HG02623 (cell line): ENCODE data around the gene TRPM4.
"Not testable (repeated sequence)": the region's sequence is repeated elsewhere in the genome, so short reads cannot be mapped to it uniquely, and the experiment has no call there.

ENCODE experiments used
- ATAC-seq: cut with Tn5 transposase; IDR thresholded peaks from one replicate; pipeline ENCODE4 v1.9.1; 2021; ENCODE audit warnings: moderate library complexity; ENCODE audit not compliant: unreplicated experiment

TRPM4 gene

DNA sequence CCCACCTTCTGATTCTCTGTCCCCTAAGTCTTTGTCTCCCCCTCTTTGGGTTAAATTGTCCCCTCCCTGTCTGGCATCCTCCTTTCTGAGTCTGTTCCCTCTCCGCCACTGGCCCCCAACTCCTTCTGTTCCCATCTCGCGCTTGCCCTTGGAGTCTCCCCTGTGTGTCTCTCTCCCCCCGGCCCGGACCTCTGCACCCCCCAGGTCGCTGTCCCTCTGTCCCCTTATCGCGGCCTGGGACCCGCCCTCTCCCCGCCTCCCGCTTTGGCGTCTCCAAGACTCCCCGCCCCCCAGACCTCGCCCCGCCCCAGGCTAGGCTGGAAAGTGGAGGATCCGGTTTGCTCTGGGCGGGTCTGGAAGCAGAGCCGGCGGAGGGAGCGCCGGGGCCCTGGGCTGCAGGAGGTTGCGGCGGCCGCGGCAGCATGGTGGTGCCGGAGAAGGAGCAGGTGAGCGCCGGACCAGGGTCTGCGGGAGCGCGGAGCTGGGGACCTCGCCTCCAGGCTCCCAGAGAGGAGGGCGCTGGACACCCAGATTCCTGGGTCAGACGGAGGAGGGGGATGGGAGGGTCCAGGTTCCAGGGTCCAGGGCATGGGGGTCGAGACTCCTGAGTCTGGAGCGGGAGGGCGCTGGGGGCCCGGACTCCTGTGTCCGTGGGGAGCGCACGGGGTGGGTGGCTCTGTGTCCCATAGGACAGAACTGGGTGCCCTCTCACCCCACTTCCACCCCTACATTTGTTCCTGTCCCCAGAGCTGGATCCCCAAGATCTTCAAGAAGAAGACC lies at the start of gene TRPM4:
Gene TRPM4, plus strand, starts transcription at position 348 of the 780 bp plus-strand sequence. Its CDS starts 75 bp downstream, at position 423.
- no peak for ATAC-seq

GRCh38 chr19:49109051-49109450 lies 48.5 kb upstream of the TRPM4 start:
- ATAC-seq = no peak

GRCh38 chr19:49109569-49110233 lies 47.9 kb upstream of the TRPM4 start:
- no peak for ATAC-seq

- no peak for ATAC-seq
These were observed 47.0 kb upstream of the TRPM4 start for GRCh38 chr19:49110567-49110966.

- no peak for ATAC-seq
These were observed 46.2 kb upstream of the TRPM4 start for GRCh38 chr19:49111218-49111998.

DNA sequence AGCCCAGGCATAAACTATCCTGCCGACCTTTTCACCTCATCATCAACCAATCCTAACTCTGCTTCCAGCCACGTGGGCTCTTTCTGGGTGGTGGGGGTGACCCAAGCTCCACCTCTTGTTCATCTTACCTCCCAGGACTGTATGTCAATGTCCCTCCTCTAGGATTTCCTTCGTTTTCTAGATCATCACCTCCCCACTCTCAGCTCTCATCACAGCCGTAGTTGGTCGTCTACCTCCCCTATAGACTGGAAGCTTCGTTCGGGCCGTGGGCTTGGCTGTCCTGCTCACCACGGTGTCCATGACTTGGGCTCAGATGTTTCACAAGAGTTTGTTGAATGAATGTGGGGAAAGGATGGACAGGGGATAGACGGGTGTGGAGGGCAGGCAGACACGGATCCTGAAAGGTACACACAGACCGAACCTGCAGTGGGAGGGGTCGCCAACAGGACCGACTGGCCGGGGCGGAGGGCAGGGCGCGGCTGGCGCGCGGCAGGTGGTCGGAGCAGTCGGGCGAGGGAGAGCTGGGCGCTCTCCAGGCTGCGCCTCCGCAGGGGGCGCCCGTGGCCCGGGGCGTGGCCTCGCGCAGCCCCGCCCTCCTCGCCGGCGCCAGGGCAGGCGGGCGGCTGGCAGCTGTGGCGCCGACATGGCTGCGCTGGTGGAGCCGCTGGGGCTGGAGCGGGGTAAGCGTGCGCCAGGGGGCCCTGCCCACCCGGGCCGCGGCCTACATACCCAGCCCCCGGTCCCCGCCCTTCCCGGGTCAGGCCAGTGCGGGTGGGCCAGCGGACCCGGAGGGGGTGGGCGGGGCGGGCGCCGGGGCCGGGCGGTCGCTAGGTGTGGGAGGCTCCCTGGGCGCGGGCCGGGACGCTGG lies 43.6 kb upstream of the TRPM4 start, which contains the start of gene LIN7B:
Gene LIN7B, plus strand, starts transcription at position 609 of the 868 bp plus-strand sequence. Its CDS starts 35 bp downstream, at position 644.
- ATAC-seq = peak; percentile 45

GRCh38 chr19:49114630-49115363 lies 42.8 kb upstream of the TRPM4 start:
- no peak for ATAC-seq

DNA sequence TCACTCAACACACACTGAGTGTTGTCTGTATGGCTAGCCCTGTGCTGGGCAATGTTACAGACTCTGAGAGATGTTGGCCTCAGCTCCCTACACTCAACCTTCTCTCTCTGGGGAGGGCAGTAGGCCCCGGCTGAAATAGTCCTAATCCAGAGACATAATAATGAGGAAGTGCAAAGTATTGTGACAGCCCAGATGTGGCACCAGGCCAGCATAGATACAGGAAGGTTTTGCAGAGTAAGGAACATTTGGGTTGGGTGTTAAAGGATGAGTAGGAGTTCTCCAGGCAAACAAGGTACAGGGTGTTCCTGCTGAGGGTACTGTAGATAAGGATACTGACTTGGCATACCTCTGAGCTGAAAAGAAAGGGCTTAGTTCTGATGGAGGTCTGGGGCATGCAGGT lies 41.0 kb upstream of the TRPM4 start:
- no peak for ATAC-seq

- ATAC-seq = no peak
These were observed 39.7 kb upstream of the TRPM4 start for GRCh38 chr19:49117677-49118564.

- ATAC-seq = peak; percentile 81
These were observed 38.8 kb upstream of the TRPM4 start, which contains the start of gene C19orf73 for GRCh38 chr19:49118565-49119410. Gene C19orf73, minus strand, starts transcription at chr19:49119143. Its CDS starts 121 bp downstream, at chr19:49119022.

GRCh38 chr19:49119411-49120324 lies 37.9 kb upstream of the TRPM4 start, which contains the start of gene PPFIA3:
Gene PPFIA3, plus strand, starts transcription at chr19:49119544. Its CDS starts 8,330 bp downstream, at chr19:49127874.
- ATAC-seq = no peak

- no peak for ATAC-seq
These were observed 37.3 kb upstream of the TRPM4 start for GRCh38 chr19:49120325-49120683.

DNA sequence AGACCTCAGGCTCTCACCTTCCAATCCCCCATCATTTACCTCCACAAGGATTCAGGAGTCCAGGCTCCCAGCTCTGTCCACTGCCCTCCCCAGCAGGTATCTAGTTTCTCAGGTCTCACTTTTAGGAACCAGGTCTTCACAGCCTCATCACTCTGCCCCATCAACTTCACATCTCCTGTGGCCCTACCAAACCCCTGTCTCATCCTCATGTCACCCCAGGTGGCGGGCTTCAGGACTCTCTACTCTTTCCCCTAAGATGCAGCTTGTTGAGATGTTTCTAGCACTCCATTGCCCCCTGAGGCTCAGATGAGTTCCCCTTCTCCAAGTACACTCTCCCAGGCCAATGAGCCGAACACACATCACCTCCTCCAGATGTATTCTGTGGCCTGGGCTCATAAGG lies 36.7 kb upstream of the TRPM4 start:
- ATAC-seq = no peak

DNA sequence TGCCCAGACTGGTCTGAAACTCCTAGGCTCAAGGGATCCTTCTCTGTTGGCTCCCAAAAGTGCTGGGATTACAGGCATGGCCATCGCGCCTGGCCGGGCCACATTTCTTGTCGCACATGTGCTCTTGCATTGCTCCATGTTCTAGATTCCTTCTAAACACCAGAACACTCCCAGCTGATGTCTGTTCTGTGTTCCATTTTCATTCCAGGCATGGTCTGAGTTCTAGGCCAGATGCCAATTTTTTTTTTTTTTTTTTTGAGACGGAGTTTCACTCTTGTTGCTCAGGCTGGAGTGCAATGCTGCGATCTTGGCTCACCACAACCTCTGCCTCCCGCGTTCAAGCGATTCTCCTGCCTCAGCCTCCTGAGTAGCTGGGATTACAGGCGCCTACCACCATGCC lies 35.8 kb upstream of the TRPM4 start:
- ATAC-seq = not testable (repeated sequence)

DNA sequence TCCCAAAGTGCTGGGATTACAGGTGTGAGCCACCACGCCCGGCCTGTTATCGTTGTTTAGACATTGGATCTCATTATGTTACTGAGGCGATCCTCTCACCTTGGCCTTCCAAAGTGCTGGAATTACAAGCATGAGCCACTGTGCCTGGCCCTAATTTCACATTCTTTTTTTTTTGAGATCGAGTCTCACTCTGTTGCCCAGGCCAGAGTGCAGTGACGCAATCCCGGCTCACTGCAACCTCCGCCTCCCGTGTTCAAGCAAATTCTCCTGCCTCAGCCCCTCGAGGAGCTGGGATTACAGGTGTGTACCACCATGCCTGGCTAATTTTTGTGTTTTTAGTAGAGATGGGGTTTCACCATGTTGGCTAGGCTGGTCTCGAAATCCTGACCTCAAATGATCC lies 34.3 kb upstream of the TRPM4 start:
- not testable (repeated sequence) for ATAC-seq

GRCh38 chr19:49125025-49125731 lies 32.4 kb upstream of the TRPM4 start:
- ATAC-seq = no peak
